ENCODE measurements around the gene NKD1.

The NKD1 gene

DNA sequence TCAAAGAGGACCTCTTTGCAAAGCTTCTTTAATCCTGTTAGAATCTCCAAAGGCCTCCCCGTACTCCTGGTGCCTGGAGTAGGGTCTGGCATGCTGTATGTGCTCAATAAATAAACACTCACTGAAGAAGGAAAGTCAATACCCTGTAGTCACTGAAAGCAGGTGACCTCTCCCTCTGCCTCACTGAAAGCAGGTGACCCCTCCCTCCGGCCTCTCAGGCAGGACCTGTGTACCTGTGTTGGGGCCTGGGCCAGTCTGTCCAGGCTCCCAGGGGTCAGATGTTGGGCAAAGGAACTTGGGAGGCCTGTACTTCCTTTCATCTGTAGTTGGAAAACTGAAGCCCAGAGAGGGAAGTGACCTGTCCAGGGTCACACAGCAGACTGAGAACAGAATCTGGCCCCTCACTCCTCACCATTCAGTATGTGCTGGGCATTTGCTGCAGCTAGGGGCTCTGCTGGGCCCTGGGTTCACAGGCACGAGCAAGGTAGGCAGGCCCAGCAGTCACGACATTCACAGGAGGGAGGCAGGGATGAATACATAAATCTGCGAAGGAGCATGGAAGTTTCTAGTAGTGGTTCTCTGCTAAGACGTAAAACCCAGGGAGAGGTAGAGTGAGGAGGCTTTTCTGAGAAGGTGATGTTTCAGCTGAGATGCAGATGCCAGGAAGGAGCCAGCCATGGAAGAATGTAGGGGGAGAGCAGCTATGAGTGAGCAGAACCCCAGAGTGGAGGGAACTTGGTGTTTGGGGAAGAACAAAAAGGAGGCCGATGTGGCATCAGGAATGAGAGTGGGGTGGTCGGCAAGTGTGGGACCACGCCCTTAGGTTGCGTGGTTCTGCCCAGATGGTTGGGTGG is 64.0 kb downstream of the NKD1 start:
- TF ChIP-seq FOXP2 (optimal IDR thresholded peaks at IDR 0.05; ENCODE audit: borderline replicate concordance, extremely low read depth, extremely low read length, insufficient read depth) (no peak), TAF1 (IDR thresholded peaks at IDR 0.05; ENCODE audit: borderline replicate concordance, insufficient read depth, low read length) (no peak), POLR2AphosphoS5 (IDR thresholded peaks at IDR 0.05; ENCODE audit: low read depth, low read length) (no peak), SIN3A (IDR thresholded peaks at IDR 0.05; ENCODE audit: borderline replicate concordance, insufficient read depth, low read length) (no peak)
- TF ChIP-seq, protein P1, sequence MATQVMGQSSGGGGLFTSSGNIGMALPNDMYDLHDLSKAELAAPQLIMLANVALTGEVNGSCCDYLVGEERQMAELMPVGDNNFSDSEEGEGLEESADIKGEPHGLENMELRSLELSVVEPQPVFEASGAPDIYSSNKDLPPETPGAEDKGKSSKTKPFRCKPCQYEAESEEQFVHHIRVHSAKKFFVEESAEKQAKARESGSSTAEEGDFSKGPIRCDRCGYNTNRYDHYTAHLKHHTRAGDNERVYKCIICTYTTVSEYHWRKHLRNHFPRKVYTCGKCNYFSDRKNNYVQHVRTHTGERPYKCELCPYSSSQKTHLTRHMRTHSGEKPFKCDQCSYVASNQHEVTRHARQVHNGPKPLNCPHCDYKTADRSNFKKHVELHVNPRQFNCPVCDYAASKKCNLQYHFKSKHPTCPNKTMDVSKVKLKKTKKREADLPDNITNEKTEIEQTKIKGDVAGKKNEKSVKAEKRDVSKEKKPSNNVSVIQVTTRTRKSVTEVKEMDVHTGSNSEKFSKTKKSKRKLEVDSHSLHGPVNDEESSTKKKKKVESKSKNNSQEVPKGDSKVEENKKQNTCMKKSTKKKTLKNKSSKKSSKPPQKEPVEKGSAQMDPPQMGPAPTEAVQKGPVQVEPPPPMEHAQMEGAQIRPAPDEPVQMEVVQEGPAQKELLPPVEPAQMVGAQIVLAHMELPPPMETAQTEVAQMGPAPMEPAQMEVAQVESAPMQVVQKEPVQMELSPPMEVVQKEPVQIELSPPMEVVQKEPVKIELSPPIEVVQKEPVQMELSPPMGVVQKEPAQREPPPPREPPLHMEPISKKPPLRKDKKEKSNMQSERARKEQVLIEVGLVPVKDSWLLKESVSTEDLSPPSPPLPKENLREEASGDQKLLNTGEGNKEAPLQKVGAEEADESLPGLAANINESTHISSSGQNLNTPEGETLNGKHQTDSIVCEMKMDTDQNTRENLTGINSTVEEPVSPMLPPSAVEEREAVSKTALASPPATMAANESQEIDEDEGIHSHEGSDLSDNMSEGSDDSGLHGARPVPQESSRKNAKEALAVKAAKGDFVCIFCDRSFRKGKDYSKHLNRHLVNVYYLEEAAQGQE (IDR thresholded peaks at IDR 0.05; ENCODE audit: insufficient read depth in 1 of 2, low read depth in 2 of 2, low read length in 2 of 2) = no peak

DNA sequence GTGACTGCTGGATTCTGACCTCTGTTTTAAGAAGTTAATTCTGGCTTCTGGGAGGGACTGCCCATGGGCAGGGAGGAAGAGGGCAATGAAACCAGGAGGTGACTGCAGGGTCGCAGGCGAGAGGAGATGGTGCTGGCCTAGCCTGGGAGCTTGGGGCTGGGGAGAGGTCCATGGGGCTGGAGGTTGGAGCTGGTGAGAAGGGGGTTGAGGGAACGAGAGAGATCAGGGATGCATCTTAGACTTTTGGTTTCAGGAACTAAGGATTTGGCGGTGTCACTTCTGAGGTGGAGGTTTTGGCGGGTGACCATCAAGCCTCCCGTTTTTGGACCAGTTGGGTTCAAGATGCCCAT is 64.6 kb downstream of the NKD1 start:
- no peak for TF ChIP-seq TAF1 (IDR thresholded peaks at IDR 0.05; ENCODE audit: borderline replicate concordance, insufficient read depth, low read length)
- TF ChIP-seq FOXP2 (optimal IDR thresholded peaks at IDR 0.05; ENCODE audit: borderline replicate concordance, extremely low read depth, extremely low read length, insufficient read depth) = no peak
- TF ChIP-seq POLR2AphosphoS5 (IDR thresholded peaks at IDR 0.05; ENCODE audit: low read depth, low read length) = no peak
- TF ChIP-seq, protein P1 (IDR thresholded peaks at IDR 0.05; ENCODE audit: insufficient read depth in 1 of 2, low read depth in 2 of 2, low read length in 2 of 2) = no peak
- no peak for TF ChIP-seq SIN3A (IDR thresholded peaks at IDR 0.05; ENCODE audit: borderline replicate concordance, insufficient read depth, low read length)

DNA sequence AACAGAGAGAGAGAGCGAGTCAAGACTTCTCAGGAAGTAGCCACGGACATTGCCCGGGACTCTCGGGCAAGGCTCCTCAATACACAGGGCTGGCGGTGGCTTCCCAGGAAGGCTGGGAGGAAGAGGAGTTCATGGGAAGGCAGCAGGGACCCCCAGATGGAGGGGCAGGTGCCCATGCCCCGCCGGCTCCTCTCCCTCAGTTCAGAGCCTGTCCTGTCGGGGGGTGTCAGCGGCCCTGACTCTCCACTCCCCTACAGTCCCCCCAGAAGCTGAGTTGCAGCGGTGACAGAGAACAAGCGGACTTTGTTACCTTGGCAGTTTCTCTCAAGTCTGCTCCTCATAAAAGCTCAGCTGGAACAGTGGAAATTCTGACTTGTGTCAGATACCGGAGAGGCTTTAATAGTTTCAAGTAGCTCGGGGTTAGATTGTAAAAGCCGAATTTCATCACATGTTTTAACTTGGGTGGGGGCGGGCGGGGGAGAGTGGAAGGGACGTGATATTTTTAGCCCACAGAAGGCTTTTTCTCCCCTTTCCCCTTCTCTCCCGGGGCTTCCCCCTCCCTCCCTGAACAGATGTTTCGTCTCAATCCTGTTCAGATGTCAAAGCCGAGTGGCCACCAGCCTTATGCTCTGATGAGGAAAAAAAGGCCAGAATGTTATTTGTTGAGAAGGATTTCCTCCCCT is 65.2 kb downstream of the NKD1 start:
- TF ChIP-seq SIN3A (IDR thresholded peaks at IDR 0.05; ENCODE audit: borderline replicate concordance, insufficient read depth, low read length) (no peak), TAF1 (IDR thresholded peaks at IDR 0.05; ENCODE audit: borderline replicate concordance, insufficient read depth, low read length) (no peak), FOXP2 (optimal IDR thresholded peaks at IDR 0.05; ENCODE audit: borderline replicate concordance, extremely low read depth, extremely low read length, insufficient read depth) (no peak)
- TF ChIP-seq, protein P1 (IDR thresholded peaks at IDR 0.05; ENCODE audit: insufficient read depth in 1 of 2, low read depth in 2 of 2, low read length in 2 of 2) = no peak

DNA sequence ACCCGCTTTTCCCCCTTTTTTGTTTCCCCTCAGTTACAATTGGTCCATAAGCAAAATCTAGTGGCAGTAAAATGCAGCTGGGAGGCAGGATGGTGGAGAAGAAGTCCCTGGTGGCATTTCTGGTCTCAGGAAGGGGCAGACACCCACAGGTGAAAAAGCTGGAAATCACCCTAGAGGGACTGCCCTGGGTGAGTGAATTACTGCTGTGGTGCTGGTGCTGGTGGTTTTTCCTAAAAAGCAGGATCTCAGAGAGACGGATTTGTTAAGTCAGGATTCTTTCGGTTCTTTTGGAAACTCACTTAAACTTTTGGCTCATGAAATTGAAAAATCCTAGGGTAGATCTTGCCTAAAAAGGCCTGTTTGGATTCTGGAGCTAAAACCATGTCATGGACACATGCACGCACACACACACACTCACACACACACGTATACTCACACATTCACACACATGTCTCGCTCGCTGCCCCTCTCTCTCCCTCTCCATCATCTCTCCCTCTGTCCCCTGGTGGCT is 65.8 kb downstream of the NKD1 start:
- TF ChIP-seq, protein P1 (IDR thresholded peaks at IDR 0.05; ENCODE audit: insufficient read depth in 1 of 2, low read depth in 2 of 2, low read length in 2 of 2) = no peak
- TF ChIP-seq TAF1 (IDR thresholded peaks at IDR 0.05; ENCODE audit: borderline replicate concordance, insufficient read depth, low read length) (no peak), SIN3A (IDR thresholded peaks at IDR 0.05; ENCODE audit: borderline replicate concordance, insufficient read depth, low read length) (no peak), FOXP2 (optimal IDR thresholded peaks at IDR 0.05; ENCODE audit: borderline replicate concordance, extremely low read depth, extremely low read length, insufficient read depth) (no peak), POLR2AphosphoS5 (IDR thresholded peaks at IDR 0.05; ENCODE audit: low read depth, low read length) (no peak)
